SK-N-SH (cell line): Measurements from ENCODE around the gene EDN3. TPM values are rescaled to one million over a fixed set of nuclear protein-coding genes. Genes with fewer than 3 reads are reported as not detected.
A peak's percentile ranks its signal among the peaks of the same experiment; 100 is the strongest.

Experiments used
- CTCF ChIA-PET: fragments of 300-600, 350-600 bp; formaldehyde crosslinking; extraction: SDS; loops from one replicate; lab custom pipeline; 2021; lab: Yijun Ruan, JAX
- POLR2A ChIA-PET: fragments of 350-600 bp; sonication (Branson Sonifier 250); formaldehyde crosslinking; extraction: SDS; loops from one replicate; lab custom pipeline; 2020; ENCODE audit warnings: antibody characterized with exemption, inconsistent platforms; lab: Yijun Ruan, JAX
- DNase-seq: peaks from one replicate; pipeline ENCODE4 v3.0.0; 2012
- H2AFZ ChIP-seq: fragments of 200-600 bp; sonication (generic); 2 replicates; pipeline ENCODE4 v1.8.1; 2016; ENCODE audit warnings: antibody characterized with exemption, mild to moderate bottlenecking, low read depth
- H3F3A ChIP-seq: fragments of 200-600 bp; sonication (generic); replicated peaks from 2 replicates; pipeline ENCODE3; 2016; ENCODE audit warnings: antibody characterized with exemption, mild to moderate bottlenecking; ENCODE audit not compliant: insufficient read depth
- H3K27ac ChIP-seq, 2 experiments: fragments of 200-500 bp in 1 of 2; fragments of 200-600 bp in 1 of 2; sonication (Bioruptor generic) in 1 of 2; sonication (generic), shearing (Covaris generic) in 1 of 2; 2 replicates each; pipeline versions ENCODE4 v1.5.1 to v1.6.1; 2014 to 2016; ENCODE audit warnings: low read depth in 2 of 2, inconsistent platforms in 1 of 2, low read length in 1 of 2, mild to moderate bottlenecking in 1 of 2, mixed read lengths in 1 of 2
- H3K27me3 ChIP-seq: fragments of 200-600 bp; sonication (generic), shearing (Covaris generic); 2 replicates; pipeline ENCODE4 v1.6.1; 2016; ENCODE audit warnings: mixed run types; ENCODE audit not compliant: insufficient read depth
- H3K36me3 ChIP-seq, 2 experiments: fragments of 200-500 bp in 1 of 2; fragments of 200-600 bp in 1 of 2; sonication (Bioruptor generic) in 1 of 2; sonication (generic) in 1 of 2; replicated peaks in 1 of 2; 2 replicates each; pipeline versions ENCODE3 to v1.5.1; 2014 to 2016; ENCODE audit warnings: low read length in 1 of 2, mild to moderate bottlenecking in 1 of 2; ENCODE audit not compliant: insufficient read depth in 2 of 2, control insufficient read depth in 1 of 2
- H3K4me1 ChIP-seq, 2 experiments: fragments of 200-500 bp in 1 of 2; fragments of 200-600 bp in 1 of 2; sonication (Bioruptor generic) in 1 of 2; sonication (generic), shearing (Covaris generic) in 1 of 2; 2 replicates each; pipeline versions ENCODE4 v1.5.1 to v1.6.1; 2014 to 2016; ENCODE audit warnings: low read depth in 1 of 2, low read length in 1 of 2, mixed run types in 1 of 2; ENCODE audit not compliant: insufficient read depth in 2 of 2, control insufficient read depth in 1 of 2
- H3K4me2 ChIP-seq: fragments of 200-600 bp; sonication (generic), shearing (Covaris generic); 2 replicates; pipeline ENCODE4 v1.6.1; 2017; ENCODE audit warnings: mixed run types
- H3K4me3 ChIP-seq, 2 experiments: fragments of 200-500 bp in 1 of 2; fragments of 200-600 bp in 1 of 2; sonication (Bioruptor generic) in 1 of 2; sonication (generic), shearing (Covaris generic) in 1 of 2; 2 replicates each; pipeline versions ENCODE4 v1.5.1 to v1.8.1; 2014 to 2016; ENCODE audit warnings: low read depth in 2 of 2, inconsistent platforms in 1 of 2, low read length in 1 of 2, mild to moderate bottlenecking in 1 of 2, mixed read lengths in 1 of 2, moderate library complexity in 1 of 2
- H3K79me2 ChIP-seq: fragments of 200-600 bp; sonication (generic); 2 replicates; pipeline ENCODE4 v1.8.1; 2017; ENCODE audit warnings: mild to moderate bottlenecking; ENCODE audit not compliant: insufficient read depth
- H3K9ac ChIP-seq: fragments of 200-600 bp; sonication (generic); 2 replicates; pipeline ENCODE4 v1.6.1; 2017; ENCODE audit warnings: mixed run types
- H3K9me2 ChIP-seq: fragments of 200-600 bp; sonication (generic); 2 replicates; pipeline ENCODE4 v1.6.1; 2017; ENCODE audit warnings: mixed run types
- H3K9me3 ChIP-seq: fragments of 200-600 bp; sonication (generic); 2 replicates; pipeline ENCODE4 v1.6.1; 2017; ENCODE audit warnings: mixed run types, mild to moderate bottlenecking, moderate library complexity
- H4K20me1 ChIP-seq: fragments of 200-600 bp; sonication (generic); 2 replicates; pipeline ENCODE4 v1.6.1; 2017; ENCODE audit warnings: mild to moderate bottlenecking, mixed run types; ENCODE audit not compliant: insufficient read depth
- CHD2 ChIP-seq: fragments of 150-350 bp; IDR thresholded peaks from 2 replicates; pipeline ENCODE4 v1.6.1; 2018; ENCODE audit warnings: low read length; ENCODE audit not compliant: partially characterized antibody
- CTCF ChIP-seq: fragments of 200-600 bp; sonication (generic); IDR thresholded peaks from 2 replicates; pipeline ENCODE4 v1.6.1; 2017; ENCODE audit warnings: antibody characterized with exemption, mild to moderate bottlenecking, moderate library complexity
- FOSL2 ChIP-seq: IDR thresholded peaks from 2 replicates; pipeline ENCODE4 v1.4.0; 2012; ENCODE audit warnings: low read depth, mild to moderate bottlenecking, moderate library complexity, borderline replicate concordance
- FOXJ3 ChIP-seq: sonication (generic); formaldehyde crosslinking; IDR thresholded peaks from 2 replicates; pipeline ENCODE4 v1.5.1; 2020; ENCODE audit warnings: mild to moderate bottlenecking, missing genetic modification reagents
- FOXM1 ChIP-seq: IDR thresholded peaks from 2 replicates; pipeline ENCODE4 v1.4.0; 2012; ENCODE audit warnings: low read depth, mild to moderate bottlenecking
- GABPA ChIP-seq: IDR thresholded peaks from 2 replicates; pipeline ENCODE4 v1.4.0; 2012; ENCODE audit warnings: low read depth, mild to moderate bottlenecking
- IRF3 ChIP-seq: fragments of 150-350 bp; IDR thresholded peaks from 2 replicates; pipeline ENCODE4 v1.6.1; 2016; ENCODE audit warnings: mild to moderate bottlenecking, low read depth, low read length
- MAX ChIP-seq: IDR thresholded peaks from 2 replicates; pipeline ENCODE4 v1.4.0; 2012; ENCODE audit warnings: low read depth
- MXI1 ChIP-seq: IDR thresholded peaks from 2 replicates; pipeline ENCODE4 v1.6.1; 2012; ENCODE audit warnings: mild to moderate bottlenecking, low read depth, low read length, improper control_type of control experiment
- PBX3 ChIP-seq: IDR thresholded peaks from 2 replicates; pipeline ENCODE4; 2012
- RFX5 ChIP-seq: IDR thresholded peaks from 2 replicates; pipeline ENCODE4 v1.6.1; 2012; ENCODE audit warnings: mild to moderate bottlenecking, improper control_type of control experiment, low read length
- TAF1 ChIP-seq: IDR thresholded peaks from 2 replicates; pipeline ENCODE4 v1.6.1; 2012; ENCODE audit warnings: low read depth, mild to moderate bottlenecking, low read length, moderate library complexity, borderline replicate concordance
- TCF12 ChIP-seq: IDR thresholded peaks from 2 replicates; pipeline ENCODE4 v1.4.0; 2012
- ZBTB33 ChIP-seq: IDR thresholded peaks from 2 replicates; pipeline ENCODE4 v1.4.0; 2012; ENCODE audit warnings: low read depth, borderline replicate concordance
- WGBS: methylation state at CpG from one replicate; pipeline ENCODE4 v1.1.6; 2017; ENCODE audit warnings: low lambda C conversion rate; 5-methylcytosine and 5-hydroxymethylcytosine counted together
- polyA plus RNA-seq, 3 experiments: library from polyadenylated mRNA; depleted of rRNA; stranded (reverse); fragments of >200 nt; gene quantifications; 2 replicates each; pipeline ENCODE4 v1.2.3, GENCODE V29; 2012

The EDN3 gene
- polyA plus RNA-seq, 1 of the 3 experiments (the other 2 are of a cell fraction), result 0.02 TPM

- no peak for DNase-seq
- H3K9me3 ChIP-seq, result no peaks in the 10 kb centered on the region
- TF ChIP-seq PBX3 (no peak), MAX (no peak), FOSL2 (peak; percentile 22; the same call in 1 of the 2 replicates), RFX5 (no peak)
- TF ChIP-seq, all 33 proteins: peak for 1
Observed at GRCh38 chr20:59351157-59352040, 51.0 kb downstream of the EDN3 start.

GRCh38 chr20:59352541-59352940 lies 52.1 kb downstream of the EDN3 start:
- Histone ChIP-seq H4K20me1 (no peaks in the 10 kb centered on the region), H3K9me3 (no peaks in the 10 kb centered on the region), H3K4me2 (no peak overlapping the region), H3K27ac (no peak overlapping the region), H3K4me1 (peaks cover 0 to 9% of the 10 kb centered on the region in 2 experiments; a peak in 1 of 4 replicates), H3K9me2 (no peaks in the 10 kb centered on the region), H3K79me2 (no peaks in the 10 kb centered on the region), H3K4me3 (no peak overlapping the region), H3K9ac (no peak overlapping the region), H3K36me3 (no peaks in the 10 kb centered on the region), H2AFZ (no peak overlapping the region), H3F3A (no peaks in the 10 kb centered on the region), H3K27me3 (no peaks in the 10 kb centered on the region)
- ChIA-PET POLR2A (no interaction called here), CTCF (no interaction called here)
- WGBS, result 64% methylated on average over 4 of the region's 4 CpGs
- no peak for DNase-seq
- TF ChIP-seq MXI1 (no peak), FOXJ3 (no peak)

More at GRCh38 chr20:59351157-59352040, 51.0 kb downstream of the EDN3 start:
- Histone ChIP-seq H3F3A (no peaks in the 10 kb centered on the region), H3K9ac (no peak overlapping the region), H3K27me3 (no peaks in the 10 kb centered on the region), H3K4me1 (peaks cover 0 to 5% of the 10 kb centered on the region in 2 experiments; a peak in 1 of 4 replicates), H3K4me2 (no peak overlapping the region), H3K27ac (no peak overlapping the region), H3K4me3 (no peak overlapping the region), H3K9me2 (no peaks in the 10 kb centered on the region), H3K36me3 (no peaks in the 10 kb centered on the region), H2AFZ (no peak overlapping the region), H3K79me2 (no peaks in the 10 kb centered on the region), H4K20me1 (no peaks in the 10 kb centered on the region)
- CTCF ChIA-PET, result no interaction called here
- POLR2A ChIA-PET, result no interaction called here
- 52% methylated on average over 10 of the region's 10 CpGs for WGBS

GRCh38 chr20:59352990-59353389 lies 52.6 kb downstream of the EDN3 start:
- no peak for DNase-seq
- WGBS, result 86% methylated on average over 9 of the region's 9 CpGs
- no peaks in the 10 kb centered on the region for H3F3A ChIP-seq
- H3K4me1 ChIP-seq, result peaks cover 0 to 9% of the 10 kb centered on the region in 2 experiments; a peak in 1 of 4 replicates
- no peak overlapping the region for H3K4me2 ChIP-seq
- ChIA-PET POLR2A (interaction anchor here (0.5 kb wide), 1 partner anchor 15 kb away, joined by 3 read pairs; no protein-coding TSS in a partner anchor), CTCF (no interaction called here)
- H4K20me1 ChIP-seq, result no peaks in the 10 kb centered on the region
- no peaks in the 10 kb centered on the region for H3K9me2 ChIP-seq
- TF ChIP-seq ZBTB33 (no peak), FOXM1 (no peak), CTCF (no peak), IRF3 (no peak), CHD2 (no peak), TCF12 (no peak), TAF1 (no peak), GABPA (no peak)
- H3K79me2 ChIP-seq, result no peaks in the 10 kb centered on the region
- no peaks in the 10 kb centered on the region for H3K36me3 ChIP-seq
- H2AFZ ChIP-seq, result no peak overlapping the region
- H3K27me3 ChIP-seq, result no peaks in the 10 kb centered on the region
- H3K9me3 ChIP-seq, result no peaks in the 10 kb centered on the region
- no peak overlapping the region for H3K27ac ChIP-seq
- no peak overlapping the region for H3K9ac ChIP-seq
- H3K4me3 ChIP-seq, result no peak overlapping the region
